Lower leg skin (tissue), 4 donors: Measurements from ENCODE around the gene KCNJ6. TPM values are rescaled to one million over a fixed set of nuclear protein-coding genes. Genes with fewer than 3 reads are reported as not detected.
A peak's percentile ranks its signal among the peaks of the same experiment; 100 is the strongest.
"Not testable (repeated sequence)": the region's sequence is repeated elsewhere in the genome, so short reads cannot be mapped to it uniquely, and the experiment has no call there.

Experiments
- DNase-seq, 2 donors: peaks; one replicate each; pipeline ENCODE4 v3.0.0-alpha.2; 2019; ENCODE audit warnings: low spot score in 2 of 2
- H3K4me3 ChIP-seq: fragments of 200-600 bp; sonication (generic); 2 replicates; pipeline ENCODE4 v1.5.1; 2017; ENCODE audit warnings: mild to moderate bottlenecking, low read depth; ENCODE audit not compliant: poor library complexity, severe bottlenecking
- POLR2A ChIP-seq, 2 donors: fragments of 450-650 bp; IDR thresholded peaks; one replicate each; pipeline ENCODE4 v1.6.1; 2016 to 2017; ENCODE audit warnings: antibody characterized with exemption in 2 of 2, mild to moderate bottlenecking in 1 of 2, moderate library complexity in 1 of 2
- WGBS, 2 donors: methylation state at CpG; one replicate each; pipeline ENCODE4 v1.1.5; 2018; 5-methylcytosine and 5-hydroxymethylcytosine counted together
- intact Hi-C: fragments of 100-400 bp; cut with DNase I; formaldehyde crosslinking; loops from one replicate; pipeline ENCODE4 v1.15.0; 2023; ENCODE audit warnings: low total_unique reads
- total RNA-seq, 4 donors: library from RNA; depleted of rRNA; stranded (reverse); fragments of >200 nt; gene quantifications; one replicate each; pipeline ENCODE4 v1.1.0, GENCODE V29; 2016
- TF ChIP-seq, protein P1 (sequence below), 3 donors: fragments of 450-650 bp; IDR thresholded peaks; one replicate each; pipeline ENCODE4 v1.5.1; 2016; ENCODE audit warnings: antibody characterized with exemption in 3 of 3, mild to moderate bottlenecking in 3 of 3, moderate library complexity in 2 of 3

The KCNJ6 gene
- total RNA-seq, 4 donors from 2014 or later: 0.04 TPM; not detected in 3

- intact Hi-C loops: no loop called here
- DNase-seq: no peak
- no peak overlapping the region for H3K4me3 ChIP-seq
- WGBS, 2 donors: 63 to 65% methylated on average over 19 of the region's 19 CpGs
- TF ChIP-seq, protein P1, sequence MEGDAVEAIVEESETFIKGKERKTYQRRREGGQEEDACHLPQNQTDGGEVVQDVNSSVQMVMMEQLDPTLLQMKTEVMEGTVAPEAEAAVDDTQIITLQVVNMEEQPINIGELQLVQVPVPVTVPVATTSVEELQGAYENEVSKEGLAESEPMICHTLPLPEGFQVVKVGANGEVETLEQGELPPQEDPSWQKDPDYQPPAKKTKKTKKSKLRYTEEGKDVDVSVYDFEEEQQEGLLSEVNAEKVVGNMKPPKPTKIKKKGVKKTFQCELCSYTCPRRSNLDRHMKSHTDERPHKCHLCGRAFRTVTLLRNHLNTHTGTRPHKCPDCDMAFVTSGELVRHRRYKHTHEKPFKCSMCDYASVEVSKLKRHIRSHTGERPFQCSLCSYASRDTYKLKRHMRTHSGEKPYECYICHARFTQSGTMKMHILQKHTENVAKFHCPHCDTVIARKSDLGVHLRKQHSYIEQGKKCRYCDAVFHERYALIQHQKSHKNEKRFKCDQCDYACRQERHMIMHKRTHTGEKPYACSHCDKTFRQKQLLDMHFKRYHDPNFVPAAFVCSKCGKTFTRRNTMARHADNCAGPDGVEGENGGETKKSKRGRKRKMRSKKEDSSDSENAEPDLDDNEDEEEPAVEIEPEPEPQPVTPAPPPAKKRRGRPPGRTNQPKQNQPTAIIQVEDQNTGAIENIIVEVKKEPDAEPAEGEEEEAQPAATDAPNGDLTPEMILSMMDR (IDR thresholded peaks at IDR 0.05): no peak
- no peak for TF ChIP-seq POLR2A (IDR thresholded peaks at IDR 0.05)
Measured at GRCh38 chr21:37593740-37594471, 322.4 kb downstream of the KCNJ6 start.

GRCh38 chr21:37593015-37593414, 323.2 kb downstream of the KCNJ6 start:
- intact Hi-C loops: no loop called here
- DNase-seq: peak in 1 of 2 donors; percentile 39
- WGBS, 2 donors: 69 to 83% methylated on average over 5 of the region's 5 CpGs
- no peak for TF ChIP-seq POLR2A (IDR thresholded peaks at IDR 0.05)
- TF ChIP-seq, protein P1 (IDR thresholded peaks at IDR 0.05): no peak
- H3K4me3 ChIP-seq: no peak overlapping the region

- DNase-seq: peak in 1 of 2 donors; percentile 66
- intact Hi-C loops: no loop called here
Measured at GRCh38 chr21:37592496-37592895, 323.8 kb downstream of the KCNJ6 start.

DNA sequence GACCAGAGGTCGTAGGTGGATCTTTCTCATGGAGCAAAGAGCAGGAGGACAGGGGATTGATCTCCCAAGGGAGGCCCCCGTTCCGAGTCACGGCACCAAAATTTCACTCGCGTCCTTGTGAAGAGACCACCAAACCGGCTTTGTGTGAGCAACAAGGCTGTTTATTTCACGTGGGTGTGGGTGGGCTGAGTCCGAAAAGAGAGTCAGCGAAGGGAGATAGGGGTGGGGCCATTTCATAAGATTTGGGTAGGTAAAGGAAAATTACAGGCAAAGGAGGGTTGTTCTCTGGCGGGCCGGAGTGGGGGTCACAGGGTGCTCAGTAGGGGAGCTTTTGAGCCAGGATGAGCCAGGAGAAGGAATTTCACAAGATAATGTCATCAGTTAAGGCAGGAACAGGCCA, 324.3 kb downstream of the KCNJ6 start:
- 94 to 95% methylated on average over 12 of the region's 12 CpGs for WGBS, 2 donors
- DNase-seq, H3K4me3 ChIP-seq, intact Hi-C loops: not testable (repeated sequence)

More at GRCh38 chr21:37592496-37592895, 323.8 kb downstream of the KCNJ6 start:
- TF ChIP-seq, protein P1 (IDR thresholded peaks at IDR 0.05): no peak
- no peak for TF ChIP-seq POLR2A (IDR thresholded peaks at IDR 0.05)
- 78 to 84% methylated on average over 4 of the region's 4 CpGs for WGBS, 2 donors
- H3K4me3 ChIP-seq: no peak overlapping the region

DNA sequence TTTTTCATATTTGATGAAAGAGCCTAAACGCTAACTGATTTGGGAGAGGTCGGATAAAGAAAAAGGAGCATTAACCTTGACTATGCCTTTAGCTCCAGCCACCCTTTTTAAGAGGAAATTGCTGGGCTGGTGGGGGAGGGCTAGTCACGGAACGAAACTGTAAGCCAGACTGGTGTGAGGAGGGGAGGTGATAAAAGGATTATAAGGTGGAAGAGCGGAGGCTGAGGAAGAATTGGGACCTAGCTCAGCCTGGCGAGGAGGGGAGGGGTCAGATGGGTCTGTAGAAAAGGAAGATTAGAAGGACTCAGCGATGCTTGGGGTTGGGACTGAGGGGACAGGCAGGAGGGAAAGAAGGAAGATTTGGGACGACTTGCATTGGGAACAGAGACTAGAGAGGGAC, 325.4 kb downstream of the KCNJ6 start:
- DNase-seq, intact Hi-C loops: not testable (repeated sequence)
- 76% methylated on average over 8 of the region's 8 CpGs for WGBS, 2 donors
- H3K4me3 ChIP-seq: peak overlapping the region; percentile 3

DNA sequence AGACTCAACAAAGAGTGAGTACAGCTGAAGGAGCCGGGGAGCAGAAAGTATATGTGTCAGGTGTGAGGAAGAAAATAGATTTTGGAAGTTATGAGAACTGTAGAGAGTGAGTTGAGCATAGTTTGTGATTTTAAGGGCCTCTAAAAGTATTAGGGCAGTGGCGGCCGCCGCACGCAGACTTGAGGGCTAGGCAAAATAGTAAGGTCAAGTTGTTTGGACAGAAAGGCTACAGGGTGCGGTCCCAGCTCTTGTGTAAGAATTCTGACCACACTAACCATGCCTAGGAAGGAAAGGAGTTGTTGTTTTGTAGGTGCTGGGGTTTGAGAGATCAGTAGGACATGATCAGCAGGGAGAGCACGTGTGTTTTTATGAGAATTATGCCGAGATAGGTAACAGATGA, 327.6 kb downstream of the KCNJ6 start:
- DNase-seq, H3K4me3 ChIP-seq, intact Hi-C loops: not testable (repeated sequence)
- 90 to 94% methylated on average over 8 of the region's 8 CpGs for WGBS, 2 donors

- intact Hi-C loops: no loop called here
- TF ChIP-seq, protein P1 (IDR thresholded peaks at IDR 0.05): no peak
- TF ChIP-seq POLR2A (IDR thresholded peaks at IDR 0.05): no peak
- no peak for DNase-seq
- WGBS, 2 donors: 82 to 84% methylated on average over 5 of the region's 5 CpGs
- no peak overlapping the region for H3K4me3 ChIP-seq
Measured at GRCh38 chr21:37587635-37588177, 328.6 kb downstream of the KCNJ6 start.
